SK-MEL-5 (cell line): Measurements from ENCODE around the gene MREG. TPM values are rescaled to one million over a fixed set of nuclear protein-coding genes. Genes with fewer than 3 reads are reported as not detected.
"Not testable (repeated sequence)": the region's sequence is repeated elsewhere in the genome, so short reads cannot be mapped to it uniquely, and the experiment has no call there.

Experiments used
- DNase-seq: peaks from one replicate; pipeline ENCODE4 v3.0.0-alpha.2; 2016; ENCODE audit warnings: low read depth, low spot score
- in situ Hi-C: cut with HindIII; loops from 2 replicates; pipeline ENCODE4 v1.10.0; 2016; ENCODE audit warnings: low sequenced_read_pairs, high pct_unique_total_duplicates, low pct_unique_long_range_greater_than_20kb
- total RNA-seq: library from RNA; depleted of rRNA; stranded (reverse); fragments of >200 nt; shearing (Covaris generic); gene quantifications from 2 replicates; pipeline ENCODE4 v1.2.3, GENCODE V29; 2014

Gene MREG
- total RNA-seq, 1 experiment from 2014 or later = 133 TPM

GRCh38 chr2:216003876-216004696 lies 9.3 kb downstream of the MREG start:
- in situ Hi-C loops = no loop called here
- no peak for DNase-seq

- no peak for DNase-seq
- in situ Hi-C loops = no loop called here
Observed at GRCh38 chr2:216002693-216003092, 10.7 kb downstream of the MREG start.

GRCh38 chr2:216002101-216002678 lies 11.2 kb downstream of the MREG start:
- DNase-seq = no peak
- in situ Hi-C loops = no loop called here

GRCh38 chr2:216001216-216002100 lies 11.9 kb downstream of the MREG start:
- in situ Hi-C loops = no loop called here
- DNase-seq = no peak

DNA sequence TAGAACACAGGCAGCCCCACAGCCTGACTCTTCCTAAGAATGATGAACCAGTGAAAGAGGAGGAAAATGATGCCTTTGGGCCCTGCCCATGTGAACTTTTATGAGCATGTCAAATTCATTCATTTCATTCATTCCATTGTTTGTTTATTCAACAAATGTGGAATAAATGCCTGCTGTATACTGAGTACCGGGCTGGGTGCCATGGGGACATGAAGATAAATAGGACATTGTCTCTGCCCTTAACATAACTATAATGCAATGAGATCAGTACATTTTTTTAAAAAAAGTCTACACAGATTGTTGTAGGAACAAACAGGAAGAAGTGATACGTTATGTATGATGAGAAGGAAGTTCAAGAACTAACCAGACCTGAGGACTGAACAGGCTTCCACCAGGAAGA lies 14.7 kb downstream of the MREG start:
- DNase-seq = peak; percentile 96
- in situ Hi-C loops = no loop called here

DNA sequence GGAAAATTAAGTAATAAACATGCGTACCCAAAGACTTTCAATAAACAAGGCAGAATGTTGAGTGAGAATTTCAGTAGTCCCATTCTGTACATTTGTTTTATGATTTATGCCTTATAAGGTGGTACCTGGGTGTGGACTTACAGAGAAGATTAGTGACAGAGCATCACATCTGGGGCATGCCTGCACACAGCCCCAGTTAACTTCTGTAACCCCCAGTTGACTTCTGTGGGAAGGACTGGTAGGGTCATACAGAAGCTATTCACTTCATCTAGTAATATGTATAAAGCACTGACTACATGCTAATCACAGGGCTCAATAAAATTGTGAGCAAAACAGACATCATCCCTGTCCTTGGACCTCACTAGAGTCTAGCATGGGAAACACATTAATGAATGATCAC lies 16.1 kb downstream of the MREG start:
- in situ Hi-C loops = no loop called here
- DNase-seq = no peak

- DNase-seq = no peak
- in situ Hi-C loops = no loop called here
Observed at GRCh38 chr2:215994911-215995310, 18.4 kb downstream of the MREG start.

DNA sequence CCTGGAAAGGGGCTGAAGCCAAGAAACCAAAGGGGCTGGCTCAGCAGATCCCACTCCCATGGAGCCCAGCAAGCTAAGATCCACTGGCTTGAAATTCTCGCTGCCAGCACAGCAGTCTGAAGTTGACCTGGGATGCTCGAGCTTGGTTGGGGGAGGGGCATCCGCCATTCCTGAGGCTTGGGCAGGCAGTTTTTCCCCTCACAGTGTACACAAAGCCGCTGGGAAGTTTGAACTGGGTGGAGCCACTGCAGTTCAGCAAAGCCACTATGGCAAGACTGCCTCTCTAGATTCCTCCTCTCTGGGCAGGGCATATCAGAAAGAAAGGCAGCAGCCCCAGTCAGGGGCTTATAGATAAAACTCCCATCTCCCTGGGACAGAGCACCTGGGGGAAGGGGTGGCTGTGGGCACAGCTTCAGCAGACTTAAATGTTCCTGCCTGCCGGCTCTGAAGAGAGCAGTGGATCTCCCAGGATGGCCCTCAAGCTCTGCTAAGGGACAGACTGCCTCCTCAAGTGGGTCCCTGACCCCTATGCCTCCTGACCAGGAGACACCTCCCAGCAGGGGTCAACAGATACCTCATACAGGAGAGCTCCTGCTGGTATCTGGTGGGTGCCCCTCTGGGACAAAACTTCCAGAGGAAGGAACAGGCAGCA lies 24.7 kb downstream of the MREG start:
- in situ Hi-C loops, DNase-seq: not testable (repeated sequence)

GRCh38 chr2:215985257-215985656 lies 28.1 kb downstream of the MREG start:
- no peak for DNase-seq

GRCh38 chr2:215984661-215985060 lies 28.7 kb downstream of the MREG start:
- DNase-seq = no peak
- in situ Hi-C loops = no loop called here

More at GRCh38 chr2:215985257-215985656, 28.1 kb downstream of the MREG start:
- in situ Hi-C loops = no loop called here

- no peak for DNase-seq
- in situ Hi-C loops = no loop called here
Observed at GRCh38 chr2:215983581-215984351, 29.6 kb downstream of the MREG start.

GRCh38 chr2:215982465-215982875 lies 30.9 kb downstream of the MREG start:
- DNase-seq = no peak
- in situ Hi-C loops = no loop called here

GRCh38 chr2:215981115-215981514 lies 32.2 kb downstream of the MREG start:
- DNase-seq = no peak
- in situ Hi-C loops = no loop called here

DNA sequence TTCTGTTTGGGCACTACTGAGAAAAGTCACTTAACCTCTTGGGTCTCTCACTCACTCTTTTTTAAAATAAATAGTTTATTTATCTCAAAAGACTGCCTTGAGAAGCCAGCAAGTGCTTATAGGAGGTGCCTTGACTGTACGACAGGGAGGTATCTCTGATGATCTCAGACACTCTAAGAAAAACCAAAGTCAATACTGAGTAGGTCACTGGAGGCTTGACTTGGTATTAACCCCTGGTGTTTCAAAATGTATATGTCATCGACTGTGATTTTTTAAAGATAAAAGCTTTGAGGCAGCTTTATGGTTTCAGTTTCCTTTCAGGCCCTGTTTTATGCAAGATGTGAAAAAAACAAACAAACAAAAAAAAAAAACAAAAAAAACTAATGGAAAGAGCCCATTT lies 33.7 kb downstream of the MREG start:
- DNase-seq = no peak
- in situ Hi-C loops = no loop called here

- in situ Hi-C loops = no loop called here
- no peak for DNase-seq
Observed at GRCh38 chr2:215974700-215975429, 38.5 kb downstream of the MREG start.

DNA sequence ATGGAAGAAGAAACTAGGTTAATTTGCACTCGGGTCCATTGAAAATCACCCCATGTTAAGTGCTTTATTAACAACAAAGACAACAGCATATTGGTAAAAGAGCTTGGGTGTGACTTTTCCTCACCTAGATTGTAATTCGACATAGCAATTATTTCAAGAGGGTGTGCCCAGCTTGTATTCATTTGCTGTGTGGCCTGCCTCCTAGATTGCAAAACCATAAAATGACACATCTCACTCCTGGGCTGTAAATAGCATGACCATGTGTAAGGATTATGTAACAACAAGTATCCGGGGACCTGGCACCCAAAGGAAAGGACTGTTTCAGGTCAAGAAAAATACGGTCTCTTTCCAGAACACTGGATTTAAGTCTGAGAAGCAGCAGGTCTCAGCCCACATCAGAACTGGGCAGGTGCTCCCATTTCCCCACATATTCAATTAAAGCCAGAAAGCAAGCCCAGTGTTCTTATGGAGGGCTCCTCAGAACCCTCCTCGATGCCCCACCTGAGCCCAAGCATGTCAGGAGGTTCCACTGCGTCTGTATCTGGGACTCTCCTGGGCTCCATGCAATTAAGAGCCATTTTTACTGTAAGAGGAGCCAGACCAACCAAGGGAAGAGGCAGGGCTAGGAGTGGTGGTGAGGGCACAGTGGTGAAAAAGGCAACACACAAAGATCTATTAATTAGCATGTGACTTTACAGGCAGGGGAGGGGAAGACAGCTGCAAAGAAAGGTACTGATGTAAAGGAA lies 39.2 kb downstream of the MREG start:
- DNase-seq = peak; percentile 53
- in situ Hi-C loops = no loop called here
